ENCODE measurements around the gene ABCC6.
A peak's percentile ranks its signal among the peaks of the same experiment; 100 is the strongest.

The ABCC6 gene

DNA sequence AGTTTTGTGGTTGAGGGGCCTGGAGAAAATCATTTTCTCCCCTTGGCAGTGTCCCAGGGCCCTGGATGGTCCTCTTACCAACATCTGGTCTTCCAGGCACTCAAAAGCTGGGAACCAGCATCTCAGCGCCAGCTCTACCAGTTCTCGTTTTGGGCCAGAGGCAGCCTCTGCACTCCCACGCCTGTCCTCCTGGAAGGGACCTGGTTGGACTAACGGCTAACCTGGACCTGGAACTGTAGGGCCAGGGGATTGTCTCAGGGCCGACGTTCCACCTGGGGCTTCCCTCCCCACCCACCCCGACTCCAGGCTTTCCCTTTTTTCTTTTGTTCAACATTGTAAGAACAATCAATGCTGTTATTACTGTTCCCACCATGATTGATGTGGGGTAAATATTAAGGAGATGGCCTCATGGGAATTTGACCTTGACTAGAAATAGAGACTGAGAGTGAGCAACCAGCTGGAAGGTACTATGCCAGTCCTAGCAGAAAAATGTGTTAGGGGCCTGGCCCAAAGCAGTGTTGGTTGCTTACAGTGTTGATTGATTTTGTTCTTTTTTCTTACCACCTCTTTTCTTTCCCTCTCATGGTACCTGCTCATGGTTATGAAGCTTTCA is 81.4 kb downstream of the ABCC6 start:
- no peak for DNase-seq (ENCODE audit: low spot score)

DNA sequence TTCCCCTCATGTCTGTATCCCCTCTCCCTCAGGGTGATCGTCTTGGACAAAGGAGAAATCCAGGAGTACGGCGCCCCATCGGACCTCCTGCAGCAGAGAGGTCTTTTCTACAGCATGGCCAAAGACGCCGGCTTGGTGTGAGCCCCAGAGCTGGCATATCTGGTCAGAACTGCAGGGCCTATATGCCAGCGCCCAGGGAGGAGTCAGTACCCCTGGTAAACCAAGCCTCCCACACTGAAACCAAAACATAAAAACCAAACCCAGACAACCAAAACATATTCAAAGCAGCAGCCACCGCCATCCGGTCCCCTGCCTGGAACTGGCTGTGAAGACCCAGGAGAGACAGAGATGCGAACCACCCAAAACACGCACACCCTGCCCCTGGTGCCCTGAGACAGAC is 82.2 kb downstream of the ABCC6 start:
- no peak for DNase-seq (ENCODE audit: low spot score)

DNA sequence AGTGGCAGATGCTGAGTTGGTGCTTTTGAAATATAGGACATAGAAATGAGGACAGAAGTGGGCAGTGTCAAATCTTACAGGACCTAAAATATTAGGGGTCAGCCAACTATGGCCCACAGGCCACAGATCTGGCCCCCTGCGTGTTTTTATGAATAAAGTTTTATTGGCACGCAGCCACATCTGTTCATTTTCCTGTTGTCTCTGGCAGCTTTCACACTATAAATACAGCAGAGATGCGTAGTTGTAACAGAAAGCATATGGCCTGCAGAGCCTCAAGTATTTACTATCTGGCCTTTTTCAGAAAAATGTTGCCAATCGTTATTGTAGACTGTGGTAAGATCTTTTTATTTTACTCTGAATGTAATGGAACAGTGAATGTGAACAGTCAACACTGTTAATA is 82.8 kb downstream of the ABCC6 start:
- DNase-seq (ENCODE audit: low spot score) = no peak

- DNase-seq (ENCODE audit: low spot score) = no peak
Measured at GRCh38 chr16:16139806-16140205, 83.5 kb downstream of the ABCC6 start.

GRCh38 chr16:16139061-16139460 is 84.2 kb downstream of the ABCC6 start:
- DNase-seq (ENCODE audit: low spot score) = no peak

DNA sequence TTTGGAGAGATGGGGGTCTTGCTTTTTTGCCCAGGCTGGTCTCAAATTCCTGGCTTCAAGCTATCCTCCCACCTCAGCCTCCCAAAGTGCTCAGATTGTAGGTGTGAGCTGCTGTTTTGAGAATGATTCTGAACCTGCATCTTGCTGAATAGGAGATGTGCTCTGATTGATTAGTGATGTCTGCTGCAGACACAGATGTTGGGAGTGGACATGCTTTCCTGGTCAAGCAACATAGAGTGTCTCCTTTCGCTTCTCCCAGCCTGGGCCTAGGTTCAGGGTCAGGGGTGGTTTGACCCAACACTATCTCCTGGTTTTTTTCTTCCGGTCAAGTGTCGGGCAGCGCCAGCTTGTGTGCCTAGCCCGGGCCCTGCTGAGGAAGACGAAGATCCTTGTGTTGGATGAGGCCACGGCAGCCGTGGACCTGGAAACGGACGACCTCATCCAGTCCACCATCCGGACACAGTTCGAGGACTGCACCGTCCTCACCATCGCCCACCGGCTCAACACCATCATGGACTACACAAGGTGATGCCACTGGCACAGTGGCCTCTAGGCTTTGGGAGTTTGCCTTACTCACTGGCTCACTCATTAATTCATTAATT is 85.2 kb downstream of the ABCC6 start:
- no peak for DNase-seq (ENCODE audit: low spot score)

GRCh38 chr16:16137110-16137509 is 86.2 kb downstream of the ABCC6 start:
- no peak for DNase-seq (ENCODE audit: low spot score)

DNA sequence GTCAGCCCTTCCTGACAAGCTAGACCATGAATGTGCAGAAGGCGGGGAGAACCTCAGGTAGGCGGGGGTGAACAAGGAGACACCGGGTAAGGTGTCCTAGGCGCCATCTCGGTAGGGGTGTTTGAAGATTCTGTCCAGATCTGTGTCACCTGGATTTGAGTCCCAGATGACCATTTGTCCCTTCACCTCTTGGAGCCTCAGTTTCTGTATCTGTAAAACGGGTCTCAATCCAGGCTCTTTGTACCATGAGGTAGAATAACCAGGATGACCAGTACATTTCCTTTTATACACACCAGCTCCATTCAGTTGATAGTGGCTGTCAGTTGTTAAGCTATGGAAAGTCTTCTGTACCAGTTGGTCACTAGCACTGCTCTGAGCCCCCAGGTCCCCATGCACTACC is 86.7 kb downstream of the ABCC6 start:
- DNase-seq (ENCODE audit: low spot score) = no peak

DNA sequence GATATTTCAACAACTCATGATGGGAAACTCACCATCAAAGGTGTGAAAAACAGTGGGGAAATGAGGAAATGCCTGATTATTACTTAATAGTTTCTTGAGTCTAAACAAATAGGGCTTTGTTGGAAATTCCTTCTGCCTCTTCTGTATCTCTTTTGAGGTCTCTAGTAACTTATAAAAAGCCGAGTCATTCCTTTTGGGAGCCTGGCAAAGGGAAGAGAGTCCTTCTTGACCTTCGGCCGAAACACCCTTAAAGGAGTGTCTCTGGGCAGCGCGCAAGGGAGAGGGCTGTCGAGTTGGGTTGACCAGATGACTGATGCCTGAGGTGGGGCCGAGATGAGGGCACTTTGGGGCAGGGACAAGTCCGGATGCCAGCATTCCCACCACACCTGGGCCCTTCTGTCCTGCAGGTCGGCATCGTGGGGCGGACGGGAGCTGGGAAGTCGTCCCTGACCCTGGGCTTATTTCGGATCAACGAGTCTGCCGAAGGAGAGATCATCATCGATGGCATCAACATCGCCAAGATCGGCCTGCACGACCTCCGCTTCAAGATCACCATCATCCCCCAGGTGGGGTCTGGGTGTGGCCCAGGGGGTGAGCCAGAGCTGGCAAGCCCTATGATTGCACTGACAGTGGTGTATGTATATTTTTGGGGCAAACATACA is 89.2 kb downstream of the ABCC6 start:
- no peak for DNase-seq (ENCODE audit: low spot score)

- DNase-seq (ENCODE audit: low spot score) = no peak
Measured at GRCh38 chr16:16131659-16132058, 91.6 kb downstream of the ABCC6 start.

- DNase-seq (ENCODE audit: low spot score) = no peak
Measured at GRCh38 chr16:16131204-16131603, 92.1 kb downstream of the ABCC6 start.

- peak; percentile 32 for DNase-seq (ENCODE audit: low spot score)
Measured at GRCh38 chr16:16127469-16128116, 95.7 kb downstream of the ABCC6 start.

GRCh38 chr16:16126896-16127295 is 96.4 kb downstream of the ABCC6 start:
- no peak for DNase-seq (ENCODE audit: low spot score)

GRCh38 chr16:16124974-16125373 is 98.3 kb downstream of the ABCC6 start:
- DNase-seq (ENCODE audit: low spot score) = no peak

GRCh38 chr16:16124438-16124837 is 98.9 kb downstream of the ABCC6 start:
- no peak for DNase-seq (ENCODE audit: low spot score)

DNA sequence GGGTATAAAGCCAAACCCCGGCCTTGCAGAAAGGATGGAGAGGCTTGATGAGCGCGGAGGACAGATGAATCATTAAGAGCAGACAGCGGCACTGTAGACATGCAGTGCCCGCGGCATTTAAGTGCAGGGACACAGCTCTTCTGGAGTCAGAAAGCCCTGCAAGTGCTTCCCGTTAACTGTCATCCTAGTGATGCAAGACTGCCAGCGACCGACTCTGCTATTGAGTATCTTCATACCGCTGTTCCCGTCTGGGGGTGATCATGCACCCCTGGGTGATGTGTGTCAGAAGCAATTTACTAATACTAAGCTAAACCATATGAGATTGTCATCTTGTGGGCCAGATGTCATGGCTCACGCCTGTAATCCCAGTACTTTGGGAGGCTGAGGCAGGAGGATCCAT is 101.0 kb downstream of the ABCC6 start:
- DNase-seq (ENCODE audit: low spot score) = no peak

DNA sequence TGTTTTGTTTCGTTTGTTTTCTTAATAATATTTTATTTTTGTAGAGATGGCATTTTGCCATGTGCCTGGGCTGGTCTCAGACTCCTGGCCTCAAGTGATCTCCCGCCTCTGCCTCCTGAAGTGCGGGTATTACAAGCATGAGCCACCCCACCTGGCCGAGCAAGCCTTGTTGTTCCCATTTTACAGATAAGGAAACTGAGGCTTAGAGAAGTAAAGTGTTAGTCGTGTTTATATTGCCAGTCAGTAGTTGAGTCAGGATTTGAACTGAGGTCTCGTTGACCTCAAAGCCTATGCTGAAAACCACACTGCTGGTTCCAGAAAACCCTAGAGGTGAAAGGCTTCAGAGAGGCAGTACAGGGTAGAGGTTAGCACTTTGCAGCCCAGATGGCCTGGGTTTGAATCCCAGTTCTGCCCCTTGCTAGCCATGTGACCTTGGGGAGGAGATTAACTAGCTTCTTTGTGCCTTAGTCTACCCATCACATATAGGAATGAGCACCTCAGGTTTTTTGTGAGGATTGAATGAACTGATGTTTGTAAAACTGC is 102.0 kb downstream of the ABCC6 start:
- DNase-seq (ENCODE audit: low spot score) = no peak

DNA sequence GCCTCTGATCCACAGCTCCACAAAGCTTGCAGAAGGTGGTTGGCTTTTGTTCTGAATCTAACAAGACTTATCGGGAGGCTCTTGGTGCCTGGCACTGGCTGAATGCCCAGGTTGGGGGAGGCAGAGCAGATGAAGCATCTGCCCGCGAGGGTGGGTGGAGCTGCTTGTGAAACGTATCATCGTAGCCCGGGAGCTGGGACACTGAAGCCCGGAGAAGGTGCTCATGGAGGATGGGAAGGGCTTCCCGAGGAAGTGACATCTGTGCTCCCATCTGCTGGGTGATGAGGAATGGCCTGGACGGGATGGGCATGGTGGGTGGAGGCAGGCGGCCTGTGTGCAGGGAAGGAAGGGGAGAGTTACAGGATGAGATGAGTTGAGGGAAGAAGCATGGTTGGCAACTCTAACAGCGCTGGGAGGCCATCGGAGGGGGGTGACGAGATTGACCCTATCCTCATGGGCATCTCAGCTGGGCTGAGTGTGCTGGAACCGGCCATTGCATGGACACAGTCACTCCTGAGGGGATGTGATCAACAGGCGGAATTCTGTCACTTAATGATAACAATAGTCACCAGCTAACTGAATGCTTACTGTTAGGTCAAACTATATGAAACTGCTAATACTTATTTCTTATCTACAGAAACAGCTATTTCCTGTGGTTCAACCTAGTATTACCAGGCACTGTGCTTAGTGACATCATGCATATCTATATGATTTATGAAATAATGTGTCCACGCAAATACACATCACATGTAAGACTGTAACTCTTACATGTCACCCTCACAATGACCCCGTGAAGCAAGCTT is 102.7 kb downstream of the ABCC6 start:
- DNase-seq (ENCODE audit: low spot score) = no peak

DNA sequence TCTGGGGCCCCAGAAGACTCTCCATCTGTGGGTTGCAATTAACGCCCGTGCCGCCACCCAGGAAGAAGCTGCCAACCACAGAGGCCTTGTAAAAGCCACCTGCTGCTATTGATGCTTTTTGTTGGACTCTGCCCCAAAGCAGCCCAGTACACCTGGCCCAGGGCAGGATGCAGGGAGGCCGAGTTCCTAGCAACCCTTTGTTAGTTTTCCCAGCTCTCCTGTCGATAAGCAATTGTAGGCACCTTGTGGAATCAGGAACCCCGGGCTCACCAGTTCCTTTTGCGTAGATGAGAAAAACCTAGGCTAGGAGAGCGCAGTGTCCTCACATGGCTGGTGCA is 103.3 kb downstream of the ABCC6 start:
- no peak for DNase-seq (ENCODE audit: low spot score)

- DNase-seq (ENCODE audit: low spot score) = no peak
Measured at GRCh38 chr16:16118337-16118736, 105.0 kb downstream of the ABCC6 start.

GRCh38 chr16:16116841-16117240 is 106.5 kb downstream of the ABCC6 start:
- no peak for DNase-seq (ENCODE audit: low spot score)

DNA sequence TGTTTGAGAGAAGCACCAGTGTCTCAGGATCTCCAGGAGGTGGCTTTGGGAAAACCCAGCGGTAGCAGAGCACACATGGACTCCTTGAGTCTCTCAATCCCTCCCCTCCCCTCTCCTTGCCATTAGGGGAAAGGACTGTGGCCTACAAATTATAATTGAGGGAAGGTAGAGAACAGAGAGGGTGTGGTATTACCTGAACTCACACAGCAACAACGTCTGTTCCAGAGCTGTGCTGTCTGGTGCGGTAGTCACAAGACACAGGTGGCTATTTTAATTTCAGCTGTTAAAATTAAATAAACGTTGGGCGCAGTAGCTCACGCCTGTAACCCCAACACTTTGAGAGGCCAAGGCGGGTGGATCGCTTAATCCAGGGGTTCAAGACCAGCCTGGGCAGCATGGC is 110.2 kb downstream of the ABCC6 start:
- DNase-seq (ENCODE audit: low spot score) = no peak
